HUDEP-2 (cell line): ENCODE data around the gene FCAR.
"Not testable (repeated sequence)": the region's sequence is repeated elsewhere in the genome, so short reads cannot be mapped to it uniquely, and the experiment has no call there.

ENCODE experiments used
- DNase-seq, 76 experiments: peaks; one replicate each; lab custom pipeline; 2025; ENCODE audit not compliant: unreplicated experiment in 76 of 76; lab: John Stamatoyannopoulos, UW

Gene FCAR

GRCh38 chr19:54893406-54893805 lies 19.4 kb downstream of the FCAR start:
- no peak for DNase-seq

DNA sequence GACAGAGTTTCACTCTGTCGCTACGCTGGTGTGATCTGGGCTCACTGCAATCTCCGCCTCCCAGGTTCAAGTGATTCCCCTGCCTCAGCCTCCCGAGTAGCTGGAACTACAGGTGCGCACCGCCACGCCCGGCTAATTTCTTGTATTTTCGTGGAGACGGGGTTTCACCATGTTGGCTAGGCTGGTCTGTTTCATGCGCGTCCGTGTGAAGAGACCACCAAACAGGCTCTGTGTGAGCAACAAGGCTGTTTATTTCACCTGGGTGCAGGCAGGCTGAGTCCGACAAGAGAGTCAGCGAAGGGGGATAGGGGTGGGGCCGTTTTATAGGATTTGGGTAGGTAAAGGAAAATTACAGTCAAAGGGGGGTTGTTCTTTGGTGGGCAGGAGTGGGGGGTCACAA lies 20.1 kb downstream of the FCAR start:
- not testable (repeated sequence) for DNase-seq

DNA sequence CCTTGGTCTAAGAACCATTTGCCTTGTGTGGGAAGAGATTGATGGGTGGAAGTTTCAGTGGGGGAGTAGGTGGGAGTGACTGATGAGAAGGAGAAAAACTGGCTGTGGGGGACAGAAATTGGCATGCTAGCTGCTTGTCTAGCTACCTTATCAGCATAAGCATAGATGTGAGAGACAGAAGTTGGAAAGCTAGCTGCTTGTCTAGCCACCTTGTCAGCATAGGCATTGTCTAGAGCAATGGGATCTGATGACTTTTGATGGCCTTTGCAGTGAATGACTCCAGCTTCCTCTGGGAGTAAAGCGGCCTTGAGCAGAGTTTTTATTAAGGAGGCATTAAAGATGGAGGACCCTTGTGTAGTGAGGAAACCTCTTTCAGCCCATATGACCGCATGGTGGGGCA lies 22.0 kb downstream of the FCAR start:
- no peak for DNase-seq

GRCh38 chr19:54898685-54899084 lies 24.6 kb downstream of the FCAR start:
- DNase-seq = not testable (repeated sequence)

DNA sequence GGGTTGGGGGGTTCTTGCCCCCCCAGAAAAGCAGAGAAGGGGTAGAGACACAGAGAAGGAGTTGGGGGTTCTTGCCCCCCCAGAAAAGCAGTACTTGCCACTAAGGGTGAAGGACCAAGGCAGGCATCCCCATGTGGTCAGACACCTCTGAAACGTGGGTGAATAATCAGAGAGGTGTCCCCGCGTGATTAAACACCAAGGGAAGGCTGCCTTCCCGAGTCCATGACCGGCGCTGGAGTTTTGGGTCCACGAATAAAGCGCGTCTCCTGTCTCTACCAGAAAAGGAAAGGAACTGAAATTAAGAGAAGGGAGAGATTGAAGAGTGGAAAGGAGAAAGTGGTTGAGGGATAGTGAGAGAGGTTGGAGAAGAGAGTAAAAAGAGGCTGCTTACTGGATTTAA lies 25.6 kb downstream of the FCAR start:
- DNase-seq = not testable (repeated sequence)

DNA sequence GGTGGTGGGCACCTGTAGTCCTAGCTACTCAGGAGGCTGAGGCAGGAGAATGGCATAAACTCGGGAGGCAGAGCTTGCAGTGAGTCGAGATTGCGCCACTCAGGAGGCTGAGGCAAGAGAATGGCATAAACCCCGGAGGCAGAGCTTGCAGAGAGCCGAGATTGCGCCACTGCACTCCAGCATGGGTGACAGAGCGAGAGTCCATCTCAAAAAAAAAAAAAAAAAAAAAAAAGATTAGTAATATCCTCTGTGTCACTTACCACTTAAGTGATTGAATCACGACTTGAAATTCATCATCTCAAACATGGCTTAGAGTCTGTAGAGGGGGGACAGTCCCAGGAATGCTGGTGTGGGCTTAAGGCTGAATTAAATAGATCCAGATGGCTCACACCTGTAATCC lies 27.1 kb downstream of the FCAR start:
- not testable (repeated sequence) for DNase-seq

DNA sequence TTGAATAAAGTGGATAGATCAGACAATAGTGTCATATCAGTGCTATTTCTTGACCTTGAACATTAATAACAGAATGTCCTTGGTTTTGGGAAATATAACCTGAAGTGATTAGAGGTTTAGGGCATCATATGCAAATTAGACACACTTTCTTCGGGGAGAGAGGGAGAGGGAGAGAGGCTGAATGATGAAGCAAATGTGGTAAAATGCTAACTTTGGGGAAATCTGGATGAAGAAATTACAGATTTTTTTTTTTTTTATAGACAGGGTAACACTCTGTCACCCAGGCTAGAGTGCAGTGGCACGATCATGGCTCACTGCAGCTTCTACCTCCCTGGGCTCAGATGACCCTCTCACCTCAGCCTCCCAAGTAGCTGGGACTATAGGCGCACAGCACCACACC lies 28.0 kb downstream of the FCAR start:
- no peak for DNase-seq

GRCh38 chr19:54903303-54903702 lies 29.3 kb downstream of the FCAR start:
- no peak for DNase-seq

DNA sequence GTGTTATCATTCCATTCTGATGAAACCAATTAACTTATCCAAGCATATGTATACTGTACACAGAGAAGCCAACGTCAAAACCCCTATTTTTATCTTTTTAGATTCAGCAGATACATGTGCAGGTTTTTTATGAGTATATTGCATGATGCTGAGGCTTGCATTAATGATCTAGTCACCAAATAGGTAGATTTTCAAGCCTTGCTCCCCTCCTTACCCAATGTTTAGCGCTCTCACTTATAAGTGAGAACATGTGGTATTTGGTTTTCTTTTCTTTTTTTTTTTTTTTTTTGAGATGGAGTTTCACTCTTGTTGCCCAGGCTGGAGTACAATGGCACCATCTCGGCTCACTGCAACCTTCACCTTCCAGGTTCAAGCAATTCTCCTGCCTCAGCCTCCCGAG lies 30.2 kb downstream of the FCAR start:
- DNase-seq = not testable (repeated sequence)

GRCh38 chr19:54905421-54905802 lies 31.4 kb downstream of the FCAR start:
- DNase-seq = no peak

- DNase-seq = no peak
Observed at GRCh38 chr19:54905803-54906511, 31.9 kb downstream of the FCAR start, which contains the start of gene NCR1. Gene NCR1 (plus strand): TSS chr19:54906148. CDS start chr19:54906188, 40 bp downstream.

GRCh38 chr19:54906819-54907218 lies 32.8 kb downstream of the FCAR start:
- no peak for DNase-seq

- DNase-seq = not testable (repeated sequence)
Observed at GRCh38 chr19:54907899-54908298, 33.9 kb downstream of the FCAR start.

- DNase-seq = no peak
Observed at GRCh38 chr19:54916822-54917221, 42.8 kb downstream of the FCAR start.

GRCh38 chr19:54918499-54918898 lies 44.5 kb downstream of the FCAR start:
- no peak for DNase-seq

GRCh38 chr19:54919646-54920563 lies 45.9 kb downstream of the FCAR start:
- DNase-seq = peak in 7 of 76 experiments; percentile 4 to 26 (median 6)

- no peak for DNase-seq
Observed at GRCh38 chr19:54921082-54921481, 47.0 kb downstream of the FCAR start.

GRCh38 chr19:54923276-54923675 lies 49.2 kb downstream of the FCAR start:
- no peak for DNase-seq

DNA sequence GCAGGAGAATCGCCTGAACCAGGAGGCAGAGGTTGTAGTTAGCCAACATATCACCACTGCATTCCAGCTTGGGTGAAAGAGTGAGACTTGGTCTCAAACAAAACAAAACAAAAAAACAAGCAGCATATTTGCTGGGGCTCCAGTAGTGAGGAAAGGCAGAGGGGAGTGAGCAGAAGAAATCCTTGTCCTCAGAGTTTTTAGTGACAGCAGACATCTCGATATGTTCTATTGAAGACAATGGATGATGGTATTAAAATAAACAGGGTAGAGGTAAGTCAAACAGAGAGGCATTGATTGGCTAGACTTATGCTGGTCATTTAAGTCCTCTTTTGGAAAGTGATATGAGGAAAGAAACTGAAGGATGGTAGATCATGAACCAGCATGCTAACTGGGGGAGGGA lies 54.3 kb downstream of the FCAR start:
- DNase-seq = no peak

- no peak for DNase-seq
Observed at GRCh38 chr19:54937926-54938325, 63.9 kb downstream of the FCAR start.

GRCh38 chr19:54938906-54939305 lies 64.9 kb downstream of the FCAR start:
- DNase-seq = no peak

GRCh38 chr19:54939538-54939937 lies 65.5 kb downstream of the FCAR start:
- not testable (repeated sequence) for DNase-seq
